Parathyroid adenoma (tissue), 2 donors: ENCODE data around the gene MAGI2.
A peak's percentile ranks its signal among the peaks of the same experiment; 100 is the strongest.

Experiments used
- H2AFZ ChIP-seq: fragments of 300-600 bp; sonication (generic); one replicate; pipeline ENCODE4 v1.7.0; 2017; ENCODE audit warnings: antibody characterized with exemption, mild to moderate bottlenecking
- H3K27ac ChIP-seq: fragments of 300-600 bp; sonication (generic); one replicate; pipeline ENCODE4 v1.7.0; 2017
- H3K27me3 ChIP-seq: fragments of 300-600 bp; sonication (generic); one replicate; pipeline ENCODE4 v1.7.0; 2017; ENCODE audit warnings: low read length; ENCODE audit not compliant: control insufficient read depth, insufficient read depth
- H3K36me3 ChIP-seq: fragments of 300-600 bp; sonication (generic); one replicate; pipeline ENCODE4 v1.7.0; 2017; ENCODE audit warnings: low read length; ENCODE audit not compliant: control insufficient read depth, insufficient read depth
- H3K4me1 ChIP-seq: fragments of 300-600 bp; sonication (generic); one replicate; pipeline ENCODE4 v1.7.0; 2017; ENCODE audit warnings: control low read depth
- H3K4me2 ChIP-seq: fragments of 300-600 bp; sonication (generic); one replicate; pipeline ENCODE4 v1.7.0; 2017; ENCODE audit warnings: low read length
- H3K4me3 ChIP-seq: fragments of 300-600 bp; sonication (generic); one replicate; pipeline ENCODE4 v1.7.0; 2017; ENCODE audit warnings: low read depth, low read length
- H3K79me2 ChIP-seq: fragments of 300-600 bp; sonication (generic); one replicate; pipeline ENCODE4 v1.7.0; 2017; ENCODE audit warnings: control low read depth
- H3K9ac ChIP-seq: fragments of 300-600 bp; sonication (generic); one replicate; pipeline ENCODE4 v1.7.0; 2017; ENCODE audit warnings: mild to moderate bottlenecking
- H3K9me3 ChIP-seq: fragments of 300-600 bp; sonication (generic); one replicate; pipeline ENCODE4 v1.7.0; 2017; ENCODE audit warnings: low read length; ENCODE audit not compliant: control insufficient read depth
- TF ChIP-seq, protein P1 (sequence below): fragments of 300-600 bp; sonication (generic); IDR thresholded peaks from one replicate; pipeline ENCODE4 v1.7.0; 2017; ENCODE audit warnings: antibody characterized with exemption, mild to moderate bottlenecking
- donor health status: primary hyperparathyroidism.

The MAGI2 gene

DNA sequence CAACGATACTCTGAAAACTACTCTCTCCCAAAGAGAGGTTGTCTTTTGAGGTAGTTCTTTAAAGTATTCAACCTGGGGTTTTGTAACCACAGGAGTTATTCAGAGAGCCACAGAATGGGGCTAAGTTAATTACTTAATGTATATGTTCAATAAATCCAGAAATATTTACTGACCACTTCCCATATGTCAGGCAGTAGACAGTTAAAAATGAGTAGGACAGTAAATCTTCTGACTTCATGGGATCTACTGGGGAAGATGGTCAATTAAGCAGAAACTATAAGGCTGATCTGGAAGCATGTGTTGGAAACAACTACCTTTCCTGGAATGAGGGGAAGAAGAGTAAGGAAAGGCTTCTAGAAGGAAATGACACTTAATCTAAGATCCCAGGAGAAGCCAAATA is 167.7 kb downstream of the MAGI2 start:
- Histone ChIP-seq H3K9ac (no peak overlapping the region), H3K4me2 (no peak overlapping the region), H3K9me3 (no peaks in the 10 kb centered on the region), H3K4me1 (peaks cover 2% of the 10 kb centered on the region), H3K4me3 (no peak overlapping the region), H3K79me2 (no peaks in the 10 kb centered on the region), H3K36me3 (no peaks in the 10 kb centered on the region), H2AFZ (no peak overlapping the region), H3K27me3 (no peaks in the 10 kb centered on the region), H3K27ac (no peak overlapping the region)
- TF ChIP-seq, protein P1, sequence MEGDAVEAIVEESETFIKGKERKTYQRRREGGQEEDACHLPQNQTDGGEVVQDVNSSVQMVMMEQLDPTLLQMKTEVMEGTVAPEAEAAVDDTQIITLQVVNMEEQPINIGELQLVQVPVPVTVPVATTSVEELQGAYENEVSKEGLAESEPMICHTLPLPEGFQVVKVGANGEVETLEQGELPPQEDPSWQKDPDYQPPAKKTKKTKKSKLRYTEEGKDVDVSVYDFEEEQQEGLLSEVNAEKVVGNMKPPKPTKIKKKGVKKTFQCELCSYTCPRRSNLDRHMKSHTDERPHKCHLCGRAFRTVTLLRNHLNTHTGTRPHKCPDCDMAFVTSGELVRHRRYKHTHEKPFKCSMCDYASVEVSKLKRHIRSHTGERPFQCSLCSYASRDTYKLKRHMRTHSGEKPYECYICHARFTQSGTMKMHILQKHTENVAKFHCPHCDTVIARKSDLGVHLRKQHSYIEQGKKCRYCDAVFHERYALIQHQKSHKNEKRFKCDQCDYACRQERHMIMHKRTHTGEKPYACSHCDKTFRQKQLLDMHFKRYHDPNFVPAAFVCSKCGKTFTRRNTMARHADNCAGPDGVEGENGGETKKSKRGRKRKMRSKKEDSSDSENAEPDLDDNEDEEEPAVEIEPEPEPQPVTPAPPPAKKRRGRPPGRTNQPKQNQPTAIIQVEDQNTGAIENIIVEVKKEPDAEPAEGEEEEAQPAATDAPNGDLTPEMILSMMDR: no peak

DNA sequence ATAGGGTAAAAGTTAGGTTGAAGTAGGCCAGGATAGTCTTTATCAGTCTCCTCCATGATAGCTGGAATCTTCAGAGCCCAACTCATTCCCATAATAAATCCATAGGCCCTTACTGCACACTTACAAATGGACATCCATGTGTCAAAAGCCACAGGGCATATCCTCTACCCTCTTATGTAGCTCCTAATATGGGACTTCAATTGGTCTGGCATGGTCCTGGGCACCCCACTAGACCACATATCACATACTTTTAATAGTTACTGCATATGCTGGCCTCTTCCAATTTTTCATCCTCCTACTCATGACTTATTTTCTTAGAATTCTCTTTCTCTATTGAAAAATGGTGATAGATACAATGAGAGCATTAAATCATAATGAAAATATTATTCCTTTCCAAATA is 169.3 kb downstream of the MAGI2 start:
- Histone ChIP-seq H3K79me2 (no peaks in the 10 kb centered on the region), H3K4me3 (no peak overlapping the region), H3K36me3 (no peaks in the 10 kb centered on the region), H3K27ac (no peak overlapping the region), H3K9me3 (no peaks in the 10 kb centered on the region), H3K9ac (no peak overlapping the region), H3K27me3 (no peaks in the 10 kb centered on the region), H3K4me2 (no peak overlapping the region), H3K4me1 (peaks cover 2% of the 10 kb centered on the region), H2AFZ (no peak overlapping the region)
- TF ChIP-seq, protein P1: no peak

DNA sequence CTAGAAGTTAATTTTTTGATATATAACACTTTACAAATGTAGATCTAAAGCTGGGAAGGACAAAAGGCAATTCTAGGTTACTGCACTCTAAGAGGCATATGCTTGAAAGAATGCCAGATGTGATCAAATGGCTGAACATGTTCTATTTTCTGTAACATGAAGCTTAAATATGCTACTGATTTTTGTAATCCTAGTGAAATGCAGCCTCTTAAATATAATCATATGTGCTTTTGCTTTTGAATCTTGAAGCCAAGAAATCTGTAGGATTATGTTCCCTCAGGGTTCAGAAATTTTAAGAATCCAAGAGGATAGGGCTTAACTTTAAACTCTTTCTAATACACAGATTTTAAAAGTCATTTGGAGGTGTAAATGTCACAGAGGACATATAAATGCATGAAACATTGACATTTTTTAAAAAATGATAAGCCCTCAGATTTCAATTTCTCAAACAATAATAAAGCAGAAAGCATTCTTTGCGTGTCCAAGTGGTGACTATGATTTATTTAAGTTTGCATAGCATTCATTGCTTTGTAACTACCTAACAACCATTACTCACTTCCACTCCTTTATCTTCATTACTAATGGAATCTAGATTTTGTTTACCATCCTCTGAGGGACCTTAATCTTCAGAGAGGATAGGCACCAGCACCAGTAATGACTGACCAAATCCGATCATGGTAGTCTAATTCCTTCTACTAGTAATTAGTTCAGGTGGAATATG is 170.4 kb downstream of the MAGI2 start:
- H3K9me3 ChIP-seq: no peaks in the 10 kb centered on the region
- H3K4me3 ChIP-seq: no peak overlapping the region
- H3K4me1 ChIP-seq: peaks cover 7% of the 10 kb centered on the region
- no peaks in the 10 kb centered on the region for H3K27me3 ChIP-seq
- H3K79me2 ChIP-seq: no peaks in the 10 kb centered on the region
- no peak overlapping the region for H3K4me2 ChIP-seq
- TF ChIP-seq, protein P1: no peak
- no peak overlapping the region for H3K9ac ChIP-seq
- no peaks in the 10 kb centered on the region for H3K36me3 ChIP-seq
- no peak overlapping the region for H2AFZ ChIP-seq
- H3K27ac ChIP-seq: no peak overlapping the region

DNA sequence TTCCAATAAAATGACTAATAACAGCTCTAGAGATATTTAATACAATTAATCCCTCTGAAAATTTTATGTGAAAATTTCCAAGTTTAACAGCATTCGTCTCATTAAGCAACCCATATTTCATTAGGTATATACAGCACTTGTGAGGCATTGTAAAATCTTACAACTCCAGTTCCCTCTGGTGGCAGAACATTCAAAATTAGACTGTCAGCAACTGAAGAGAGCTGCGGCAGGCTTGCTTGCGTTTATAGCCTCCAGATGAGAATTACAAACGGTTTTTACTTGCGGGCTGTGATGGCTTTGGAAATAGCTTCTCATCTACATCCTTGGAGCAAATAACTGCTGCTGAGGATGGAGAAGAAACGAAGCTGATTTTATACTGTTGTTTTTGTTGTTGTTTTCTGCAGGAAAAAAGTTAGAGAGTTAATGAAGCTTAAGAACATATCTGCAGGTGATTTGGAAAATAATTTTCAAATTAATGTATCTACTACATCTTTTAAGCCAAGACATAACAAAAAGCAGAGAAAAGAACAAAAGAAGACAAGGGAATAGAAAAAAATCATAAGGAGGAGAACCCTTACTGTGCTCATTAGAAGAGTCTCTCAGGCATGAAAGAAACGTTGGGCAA is 171.3 kb downstream of the MAGI2 start:
- H3K4me2 ChIP-seq: no peak overlapping the region
- H3K27ac ChIP-seq: no peak overlapping the region
- TF ChIP-seq, protein P1: peak; percentile 18
- no peaks in the 10 kb centered on the region for H3K27me3 ChIP-seq
- no peak overlapping the region for H3K9ac ChIP-seq
- peaks cover 7% of the 10 kb centered on the region for H3K4me1 ChIP-seq
- no peaks in the 10 kb centered on the region for H3K9me3 ChIP-seq
- no peak overlapping the region for H2AFZ ChIP-seq
- H3K79me2 ChIP-seq: no peaks in the 10 kb centered on the region
- no peaks in the 10 kb centered on the region for H3K36me3 ChIP-seq
- no peak overlapping the region for H3K4me3 ChIP-seq

DNA sequence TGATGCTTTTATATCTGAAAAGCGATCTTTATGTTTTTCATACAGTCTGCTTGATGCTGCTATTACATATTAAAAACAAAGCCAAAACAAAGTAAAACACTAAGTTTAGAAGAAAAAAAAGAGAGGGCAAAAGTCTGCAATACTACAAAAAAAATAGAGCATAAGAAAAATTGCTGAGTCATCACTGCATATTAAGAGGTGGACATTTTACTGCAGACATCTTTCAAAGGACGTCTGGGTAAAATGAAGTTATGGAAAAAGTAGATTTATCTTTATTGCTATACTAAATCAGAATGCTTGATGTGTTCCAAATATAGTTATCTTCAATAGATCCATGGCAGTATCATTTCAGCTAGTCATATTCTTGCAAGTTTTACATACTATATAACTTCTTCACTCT is 172.0 kb downstream of the MAGI2 start:
- Histone ChIP-seq H3K4me1 (peaks cover 7% of the 10 kb centered on the region), H3K27ac (no peak overlapping the region), H2AFZ (no peak overlapping the region), H3K4me3 (no peak overlapping the region), H3K27me3 (no peaks in the 10 kb centered on the region), H3K79me2 (no peaks in the 10 kb centered on the region), H3K36me3 (no peaks in the 10 kb centered on the region), H3K9ac (no peak overlapping the region), H3K4me2 (no peak overlapping the region), H3K9me3 (no peaks in the 10 kb centered on the region)
- TF ChIP-seq, protein P1: no peak
